Heart left ventricle (tissue), 16 donors: ENCODE results near the gene MALRD1. TPM values are rescaled to one million over a fixed set of nuclear protein-coding genes. Genes with fewer than 3 reads are reported as not detected.

ENCODE experiments used
- ATAC-seq, 4 donors: fragments of 200-7000 bp; cut with Tn5 transposase; one replicate each; pipeline ENCODE4 v1.9.1; 2020 to 2022; ENCODE audit warnings: moderate library complexity in 4 of 4, mild to moderate bottlenecking in 3 of 4, moderate number of reproducible peaks in 1 of 4
- DNase-seq, 5 donors: peaks; one replicate each; pipeline ENCODE4 v3.0.0-alpha.2; 2020
- H3K27ac ChIP-seq, 12 donors: fragments of 200-600 bp; sonication (generic) in 4 of 12; one replicate each; pipeline versions ENCODE4 v1.5.0 to v1.8.0; 2016 to 2022; ENCODE audit warnings: mild to moderate bottlenecking in 2 of 12
- H3K27me3 ChIP-seq, 9 donors: fragments of 200-600 bp; sonication (generic) in 2 of 9; one replicate each; pipeline versions ENCODE4 v1.5.1 to v1.8.0; 2016 to 2022; ENCODE audit warnings: mild to moderate bottlenecking in 3 of 9
- H3K36me3 ChIP-seq, 9 donors: fragments of 200-600 bp; sonication (generic) in 2 of 9; one replicate each; pipeline versions ENCODE4 v1.5.0 to v1.8.0; 2018 to 2022; ENCODE audit warnings: mild to moderate bottlenecking in 2 of 9
- H3K4me1 ChIP-seq, 12 donors: fragments of 200-600 bp; sonication (generic) in 4 of 12; one replicate each; pipeline versions ENCODE4 v1.5.0 to v1.8.0; 2016 to 2022; ENCODE audit warnings: mild to moderate bottlenecking in 3 of 12
- H3K4me3 ChIP-seq, 12 donors: fragments of 200-600 bp; sonication (generic) in 4 of 12; one replicate each; pipeline versions ENCODE4 v1.5.0 to v1.8.0; 2017 to 2022; ENCODE audit warnings: mild to moderate bottlenecking in 9 of 12, moderate library complexity in 4 of 12
- H3K9me3 ChIP-seq, 12 donors: fragments of 200-600 bp; sonication (generic) in 4 of 12; one replicate each; pipeline versions ENCODE4 v1.5.0 to v1.8.0; 2016 to 2022; ENCODE audit warnings: mild to moderate bottlenecking in 1 of 12
- POLR2A ChIP-seq, 2 donors: fragments of 450-650 bp; IDR thresholded peaks; one replicate each; pipeline ENCODE4 v1.6.1; 2017; ENCODE audit warnings: antibody characterized with exemption in 2 of 2, mild to moderate bottlenecking in 2 of 2, moderate library complexity in 2 of 2
- WGBS, 4 donors: extraction: QIAGEN DNeasy Blood & Tissue Kit in 2 of 4; methylation state at CpG; one replicate each; pipeline versions ENCODE4 v1.1.5 to v1.1.7; 2013 to 2018; 5-methylcytosine and 5-hydroxymethylcytosine counted together
- intact Hi-C, 10 donors: fragments of 100-400 bp; cut with DNase I; formaldehyde crosslinking; loops; one replicate each; pipeline versions ENCODE4 v1.11.1 to v1.14.2; 2022
- polyA plus RNA-seq, 2 donors: library from polyadenylated mRNA; stranded (reverse); fragments of 200-250 nt; gene quantifications; one replicate each; pipeline ENCODE4 v1.2.3, GENCODE V29; 2013
- total RNA-seq, 9 donors: library from RNA; depleted of rRNA in 2 of 9; stranded (reverse); fragments of >200 nt in 2 of 9; fragmentation: NEBNext Ultra II Directional in 3 of 9; extraction: Animal tissue kit (Norgen Biotek cat#: 25700) in 3 of 9; gene quantifications; one replicate each; pipeline versions ENCODE4 v1.1.0 to v1.2.4, GENCODE V29; 2016 to 2023
- TF ChIP-seq, protein P1 (sequence below), 12 donors: fragments of 200-600 bp; sonication (generic) in 4 of 12; IDR thresholded peaks; one replicate each; pipeline versions ENCODE4 v1.5.0 to v1.8.0; 2018 to 2022; ENCODE audit warnings: antibody characterized with exemption in 12 of 12, mild to moderate bottlenecking in 5 of 12
- donor health status: ischemic (EF 13 %, LVEDD 7.1; RV severe dilation, severe dysfunction).
- donor health status: healthy with polysubstance abuse.
- donor health status: DM: no; HTN: yes; CAD: no.
- donor health status: DM: no; HTN: no; CAD: no.
- donor health status: ischemic (EF 25% LVEDD 6.9; RV normal size, moderate dysfunction).
- donor health status: ischemic (EF 25% LVEDD 5.7; RV mildly dilated, moderate dysfunction).
- donor health status: healthy.
- donor health status: DM: yes; HTN: yes; CAD: no.
- donor health status: ischemic (EF 35%, LVEDD 5.7; RV mildly dilated, moderate dysfunction).
- donor health status: nonischemic (EF 11% LVEDD 7.7; RV severe dilation, severe dysfunction).
- donor health status: DM: yes; HTN: yes; CAD: no.
- donor health status: PGD.
- donor health status: ischemic (EF 29% LVEDD 5.4; RV normal size, mild dysfunction).
- donor health status: nonischemic (EF 23%, LVEDD 6.1; RV moderate dilation, normal function).

The MALRD1 gene
- total and polyA plus RNA-seq, 11 donors = 0.12 to 1.1 (median 0.37) TPM; not detected in 1

- Histone ChIP-seq H3K4me1 (no peaks in the 10 kb centered on the region), H3K9me3 (peaks cover 0 to 8% (median 0%) of the 10 kb centered on the region in 12 donors), H3K36me3 (no peaks in the 10 kb centered on the region), H3K27ac (no peak overlapping the region), H3K27me3 (no peaks in the 10 kb centered on the region), H3K4me3 (no peak overlapping the region)
- DNase-seq (no peak), ATAC-seq (no peak)
- WGBS, 4 donors = 91 to 96% (median 93%) methylated on average over 6 of the region's 6 CpGs
- intact Hi-C loops = no loop called here
- TF ChIP-seq, protein P1, sequence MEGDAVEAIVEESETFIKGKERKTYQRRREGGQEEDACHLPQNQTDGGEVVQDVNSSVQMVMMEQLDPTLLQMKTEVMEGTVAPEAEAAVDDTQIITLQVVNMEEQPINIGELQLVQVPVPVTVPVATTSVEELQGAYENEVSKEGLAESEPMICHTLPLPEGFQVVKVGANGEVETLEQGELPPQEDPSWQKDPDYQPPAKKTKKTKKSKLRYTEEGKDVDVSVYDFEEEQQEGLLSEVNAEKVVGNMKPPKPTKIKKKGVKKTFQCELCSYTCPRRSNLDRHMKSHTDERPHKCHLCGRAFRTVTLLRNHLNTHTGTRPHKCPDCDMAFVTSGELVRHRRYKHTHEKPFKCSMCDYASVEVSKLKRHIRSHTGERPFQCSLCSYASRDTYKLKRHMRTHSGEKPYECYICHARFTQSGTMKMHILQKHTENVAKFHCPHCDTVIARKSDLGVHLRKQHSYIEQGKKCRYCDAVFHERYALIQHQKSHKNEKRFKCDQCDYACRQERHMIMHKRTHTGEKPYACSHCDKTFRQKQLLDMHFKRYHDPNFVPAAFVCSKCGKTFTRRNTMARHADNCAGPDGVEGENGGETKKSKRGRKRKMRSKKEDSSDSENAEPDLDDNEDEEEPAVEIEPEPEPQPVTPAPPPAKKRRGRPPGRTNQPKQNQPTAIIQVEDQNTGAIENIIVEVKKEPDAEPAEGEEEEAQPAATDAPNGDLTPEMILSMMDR (IDR thresholded peaks at IDR 0.05) = no peak
- no peak for TF ChIP-seq POLR2A (IDR thresholded peaks at IDR 0.05)
Measured at GRCh38 chr10:19466709-19467108, 418.1 kb downstream of the MALRD1 start.

DNA sequence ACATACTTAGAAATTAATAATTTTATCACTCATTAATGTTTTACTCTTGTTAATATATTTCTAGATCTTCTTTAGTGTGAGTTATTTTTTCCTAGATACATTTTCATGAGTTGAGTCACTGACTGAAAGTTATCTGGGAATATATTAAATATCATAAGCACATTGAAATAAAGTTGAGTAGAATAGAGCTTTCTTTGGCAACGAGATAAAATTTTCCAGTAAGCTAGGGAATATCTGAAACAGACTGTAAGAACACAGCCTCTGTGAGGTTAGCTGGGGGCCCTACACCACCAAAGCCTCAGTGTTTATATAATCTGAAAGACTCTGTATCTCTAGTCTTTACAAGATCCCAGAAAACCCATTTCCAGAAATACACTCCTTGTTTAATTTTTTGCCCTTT, 419.8 kb downstream of the MALRD1 start:
- Histone ChIP-seq H3K4me3 (no peak overlapping the region), H3K9me3 (peaks cover 0 to 8% (median 0%) of the 10 kb centered on the region in 12 donors), H3K27me3 (no peaks in the 10 kb centered on the region), H3K27ac (no peak overlapping the region), H3K4me1 (no peaks in the 10 kb centered on the region), H3K36me3 (no peaks in the 10 kb centered on the region)
- DNase-seq = no peak
- TF ChIP-seq, protein P1 (IDR thresholded peaks at IDR 0.05) = no peak
- no peak for TF ChIP-seq POLR2A (IDR thresholded peaks at IDR 0.05)
- no peak for ATAC-seq
- intact Hi-C loops = no loop called here
- WGBS, 4 donors = 45 to 65% (median 54%) methylated on average over 1 of the region's 1 CpG

GRCh38 chr10:19469521-19469920, 420.9 kb downstream of the MALRD1 start:
- DNase-seq (no peak), ATAC-seq (no peak)
- no peaks in the 10 kb centered on the region for H3K36me3 ChIP-seq
- TF ChIP-seq POLR2A (IDR thresholded peaks at IDR 0.05) = no peak
- TF ChIP-seq, protein P1 (IDR thresholded peaks at IDR 0.05) = no peak
- no peaks in the 10 kb centered on the region for H3K27me3 ChIP-seq
- no peak overlapping the region for H3K4me3 ChIP-seq
- WGBS, 4 donors = 0 to 45% (median 0%) methylated on average over 1 of the region's 1 CpG
- intact Hi-C loops = no loop called here
- no peak overlapping the region for H3K27ac ChIP-seq
- no peaks in the 10 kb centered on the region for H3K4me1 ChIP-seq
- peaks cover 0 to 8% (median 0%) of the 10 kb centered on the region in 12 donors for H3K9me3 ChIP-seq

GRCh38 chr10:19479854-19480253, 431.3 kb downstream of the MALRD1 start:
- 57 to 77% (median 66%) methylated on average over 4 of the region's 4 CpGs for WGBS, 4 donors
- Histone ChIP-seq H3K9me3 (no peaks in the 10 kb centered on the region), H3K36me3 (no peaks in the 10 kb centered on the region), H3K4me3 (no peak overlapping the region), H3K27ac (no peak overlapping the region), H3K4me1 (no peaks in the 10 kb centered on the region), H3K27me3 (no peaks in the 10 kb centered on the region)
- TF ChIP-seq POLR2A (IDR thresholded peaks at IDR 0.05) = no peak
- TF ChIP-seq, protein P1 (IDR thresholded peaks at IDR 0.05) = no peak
- intact Hi-C loops = no loop called here
- DNase-seq (no peak), ATAC-seq (no peak)
